CD4-positive, alpha-beta T cell treated with Interleukin-17A for 1 hour (primary cell): ENCODE results near the gene LRRC3.

ENCODE experiments used
- DNase-seq: peaks from one replicate; pipeline ENCODE4 v3.0.0-alpha.2; 2020

The LRRC3 gene

GRCh38 chr21:44480200-44481053 is 25.1 kb downstream of the LRRC3 start:
- DNase-seq: no peak

GRCh38 chr21:44482581-44483287 is 27.4 kb downstream of the LRRC3 start:
- DNase-seq: no peak

DNA sequence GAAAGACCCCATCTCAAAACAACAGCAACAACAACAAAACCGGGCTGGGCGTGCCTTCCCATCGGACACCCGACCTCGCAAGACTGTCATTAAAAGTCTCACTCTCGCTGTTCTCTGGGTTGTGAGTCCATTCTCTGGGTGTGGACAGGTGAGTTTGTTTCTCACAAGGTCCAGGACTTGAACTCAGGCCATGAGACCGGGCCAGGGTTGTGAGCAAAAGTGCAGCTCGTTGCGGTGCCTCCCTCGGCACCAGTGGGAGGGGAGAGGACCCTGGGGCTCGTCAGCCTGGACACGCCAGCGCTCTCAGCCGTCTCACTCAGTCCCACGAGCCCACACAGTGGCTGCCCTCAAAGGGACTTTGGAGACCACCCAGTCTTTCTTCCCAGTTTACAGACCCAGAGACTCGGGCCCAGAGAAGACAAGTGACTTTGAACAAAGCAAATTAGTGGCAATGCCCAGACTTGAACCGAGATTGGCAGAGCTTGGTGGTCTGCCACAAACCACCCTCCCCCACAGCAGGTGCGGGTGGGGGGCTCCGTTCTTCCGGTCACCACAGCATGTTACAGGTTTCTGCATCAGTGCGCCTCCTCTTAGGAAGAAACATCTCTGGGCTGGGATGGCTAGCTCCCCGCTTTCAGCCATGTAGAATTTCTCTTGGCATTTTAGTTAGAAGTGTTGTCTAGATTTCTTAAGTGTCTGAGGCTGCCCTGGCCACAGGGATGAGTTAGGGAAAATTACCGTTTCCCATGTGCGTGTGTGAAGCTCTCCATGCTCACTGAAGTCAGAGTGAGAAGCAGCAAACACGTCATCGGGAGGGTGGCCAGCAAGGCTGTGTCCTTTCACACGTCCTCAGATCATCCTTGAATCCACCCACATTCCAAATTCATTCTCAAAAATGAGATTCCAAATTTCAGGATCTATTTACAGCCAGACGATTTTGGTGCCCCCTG is 28.3 kb downstream of the LRRC3 start:
- DNase-seq: no peak

GRCh38 chr21:44484498-44485253 is 29.4 kb downstream of the LRRC3 start:
- DNase-seq: no peak

DNA sequence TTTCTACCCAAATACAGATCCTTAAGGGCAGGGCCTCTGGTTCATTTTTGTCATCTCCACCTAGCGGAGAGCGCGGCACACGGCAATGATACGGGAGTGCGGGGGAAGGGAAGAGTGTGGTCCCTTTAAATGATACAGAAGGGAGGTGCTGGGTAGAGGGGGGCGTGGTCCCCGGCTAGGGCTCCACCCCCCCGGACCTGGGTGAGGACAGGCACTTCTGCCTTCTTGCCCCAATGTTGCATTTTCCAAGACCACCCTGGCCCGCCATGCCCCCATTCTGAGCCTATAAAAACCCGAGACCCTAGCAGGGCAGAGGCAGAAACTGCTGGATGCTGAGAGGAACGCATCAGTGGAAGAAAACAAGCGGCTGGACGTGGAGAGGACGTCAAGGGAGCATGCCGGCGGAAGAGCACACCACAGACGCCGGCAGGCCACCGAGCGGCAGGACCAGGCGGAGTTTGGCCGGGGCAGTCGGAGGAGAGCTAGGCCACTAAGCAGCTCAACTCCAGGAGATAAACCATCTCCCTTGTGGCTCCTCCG is 30.0 kb downstream of the LRRC3 start:
- peak; percentile 44 for DNase-seq

- DNase-seq: no peak
Measured at GRCh38 chr21:44485796-44486195, 30.5 kb downstream of the LRRC3 start.

- no peak for DNase-seq
Measured at GRCh38 chr21:44486302-44486701, 31.0 kb downstream of the LRRC3 start.

DNA sequence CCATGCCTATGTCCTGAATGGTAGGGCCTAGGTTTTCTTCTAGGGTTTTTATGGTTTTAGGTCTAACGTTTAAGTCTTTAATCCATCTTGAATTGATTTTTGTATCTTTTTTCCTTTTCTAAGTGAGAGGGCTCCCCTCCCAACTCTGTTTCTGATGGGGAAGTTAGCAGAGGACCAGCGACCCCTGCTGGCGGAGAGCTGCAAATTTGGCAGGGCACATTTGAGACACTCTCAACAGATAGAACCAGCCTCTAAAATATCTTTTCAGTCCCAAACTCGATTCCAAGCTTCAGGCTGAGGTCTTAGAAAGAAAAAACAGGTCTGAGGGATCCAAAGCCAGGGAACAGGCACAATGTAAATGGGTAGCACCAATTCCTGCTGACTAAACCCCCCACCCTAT is 32.5 kb downstream of the LRRC3 start:
- peak; percentile 41 for DNase-seq

DNA sequence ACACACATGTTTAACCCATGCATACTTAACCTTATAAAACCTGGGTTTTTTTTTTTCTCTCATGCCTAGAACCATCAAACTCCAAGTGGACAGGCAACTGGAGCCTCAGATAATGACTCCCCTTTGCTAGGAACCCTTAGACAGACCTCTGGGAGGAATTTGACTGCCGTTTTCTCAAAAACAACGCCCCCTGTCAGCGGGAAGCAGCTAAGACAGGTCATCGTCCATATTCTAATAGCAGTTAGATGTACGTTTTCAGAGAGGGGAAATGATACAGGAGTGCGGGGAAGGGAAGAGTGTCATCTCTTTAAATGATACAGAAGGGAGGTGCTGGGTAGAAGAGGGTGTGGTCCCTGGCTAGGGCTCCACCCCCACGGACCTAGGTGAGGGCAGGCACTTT is 34.7 kb downstream of the LRRC3 start:
- no peak for DNase-seq

DNA sequence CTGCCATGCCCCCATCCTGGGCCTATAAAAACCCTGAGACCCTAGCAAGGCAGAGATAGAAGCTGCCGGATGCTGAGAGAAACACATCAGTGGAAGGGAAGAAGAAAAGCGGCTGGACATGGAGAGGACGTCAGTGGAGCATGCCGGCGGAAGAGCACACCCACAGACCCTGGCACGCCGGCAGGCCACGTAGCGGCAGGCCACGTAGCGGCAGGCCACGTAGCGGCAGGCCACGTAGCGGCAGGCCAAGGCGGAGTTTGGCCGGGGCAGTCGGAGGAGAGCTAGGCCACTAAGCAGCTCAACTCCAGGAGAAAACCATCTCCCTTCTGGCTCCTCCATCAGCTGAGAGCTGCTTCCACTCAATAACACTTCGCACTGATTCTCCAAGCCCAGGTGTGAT is 35.1 kb downstream of the LRRC3 start:
- DNase-seq: no peak

GRCh38 chr21:44490816-44491215 is 35.5 kb downstream of the LRRC3 start:
- DNase-seq: no peak

GRCh38 chr21:44492567-44493385 is 37.5 kb downstream of the LRRC3 start:
- no peak for DNase-seq

GRCh38 chr21:44494418-44494817 is 39.1 kb downstream of the LRRC3 start:
- DNase-seq: no peak

- no peak for DNase-seq
Measured at GRCh38 chr21:44494956-44495355, 39.6 kb downstream of the LRRC3 start.

- no peak for DNase-seq
Measured at GRCh38 chr21:44495611-44496563, 40.6 kb downstream of the LRRC3 start.

DNA sequence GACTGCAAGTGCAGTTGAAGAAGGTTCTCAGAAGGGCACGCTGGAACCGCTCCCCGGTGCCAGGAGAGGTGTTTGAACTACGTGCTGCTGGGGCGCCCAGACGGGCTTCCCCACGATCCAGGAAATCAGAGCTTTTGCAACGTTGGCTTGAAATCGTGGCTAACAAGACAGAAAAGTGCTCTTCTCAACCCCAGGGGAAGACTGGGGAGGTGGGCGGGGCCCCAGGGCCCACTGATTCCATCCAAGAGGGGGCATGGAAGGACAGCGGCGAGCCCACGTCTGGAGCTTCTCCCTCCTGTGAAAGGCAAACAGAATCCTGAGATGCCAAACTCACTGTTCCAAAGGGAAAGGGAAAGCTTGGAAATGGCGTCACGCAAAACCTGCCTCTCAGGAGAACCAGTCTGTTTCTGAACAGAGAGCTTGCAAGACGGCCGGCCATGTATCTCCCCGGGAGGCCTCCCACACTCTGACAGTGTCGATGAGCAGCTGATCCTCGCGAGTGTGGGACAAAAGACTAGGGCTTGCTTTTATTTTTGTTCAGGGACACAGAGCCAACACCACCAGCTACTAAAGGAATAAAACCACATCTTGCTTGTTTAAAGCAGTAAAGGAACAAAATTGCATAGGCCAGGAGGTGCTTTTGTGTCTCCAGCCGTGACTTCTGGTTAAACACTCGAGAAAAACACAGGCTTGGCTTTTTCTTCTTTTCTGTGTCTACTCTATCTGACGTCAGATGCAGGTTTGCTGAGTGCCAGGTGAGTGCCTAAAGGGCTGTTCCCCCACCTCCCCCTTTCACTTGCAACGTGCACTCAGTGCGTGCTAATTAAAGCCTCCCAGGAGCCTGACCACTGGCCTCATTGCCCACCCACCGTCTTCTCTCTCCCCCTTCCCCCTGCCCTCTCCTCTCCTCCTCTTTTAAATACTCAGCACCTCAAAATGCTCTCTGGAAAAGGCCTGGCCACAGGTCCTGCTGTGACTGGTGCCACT is 41.5 kb downstream of the LRRC3 start:
- DNase-seq: no peak

DNA sequence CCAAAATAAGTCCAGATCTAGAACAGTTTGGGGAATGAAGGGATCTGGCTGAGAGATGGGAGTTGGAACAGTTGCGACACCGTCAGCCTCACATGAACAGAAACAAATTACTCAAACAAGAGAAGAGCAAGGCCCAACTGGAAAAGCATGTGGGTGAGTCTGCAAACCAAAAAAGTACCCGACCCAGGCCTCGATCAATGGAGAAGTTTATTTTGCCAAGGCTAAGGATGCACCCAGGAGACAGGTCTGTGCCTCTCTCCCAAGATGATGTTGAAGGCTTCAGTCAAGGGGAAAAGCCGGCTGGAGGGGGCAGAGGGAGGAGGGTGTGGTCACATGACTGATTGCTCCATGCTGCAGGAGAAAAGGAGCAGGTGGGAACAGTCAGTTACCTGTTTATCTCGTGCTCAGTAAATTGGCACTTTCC is 42.4 kb downstream of the LRRC3 start:
- no peak for DNase-seq
